Sigmoid colon (tissue), 3 donors: ENCODE data around the gene NID2.

Source experiments
- POLR2A ChIP-seq, 2 donors: fragments of 450-650 bp; IDR thresholded peaks; one replicate each; pipeline ENCODE4 v1.6.1; 2016; ENCODE audit warnings: antibody characterized with exemption in 2 of 2, mild to moderate bottlenecking in 2 of 2, moderate library complexity in 2 of 2
- TF ChIP-seq, protein P1 (sequence below), 4 experiments: fragments of 450-650 bp in 3 of 4; fragments of 200-600 bp in 1 of 4; IDR thresholded peaks; one replicate each; pipeline ENCODE4 v1.5.1; 2016 to 2019; ENCODE audit warnings: antibody characterized with exemption in 4 of 4, mild to moderate bottlenecking in 3 of 4, moderate library complexity in 2 of 4

DNA sequence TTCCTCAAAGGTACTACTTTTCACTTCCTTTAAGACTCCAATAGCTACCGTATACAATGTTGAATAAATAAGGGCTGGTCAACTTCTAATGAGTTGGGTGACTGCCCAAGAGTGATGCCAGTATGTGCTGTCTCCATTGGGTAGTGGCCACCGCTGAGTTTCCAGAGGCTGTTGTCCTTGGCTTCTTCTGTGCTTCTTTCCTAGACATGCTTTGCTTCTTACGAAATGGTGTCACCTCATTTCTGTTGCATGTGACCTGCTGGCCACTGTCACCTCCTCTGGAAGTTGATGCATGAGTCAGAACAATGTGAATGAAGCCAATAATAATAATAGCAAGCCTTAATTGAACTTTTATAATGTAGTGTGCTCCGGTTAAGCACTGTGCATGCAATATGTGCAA, 7.5 kb upstream of the NID2 start:
- no peak for TF ChIP-seq POLR2A (IDR thresholded peaks at IDR 0.05)
- TF ChIP-seq, protein P1, sequence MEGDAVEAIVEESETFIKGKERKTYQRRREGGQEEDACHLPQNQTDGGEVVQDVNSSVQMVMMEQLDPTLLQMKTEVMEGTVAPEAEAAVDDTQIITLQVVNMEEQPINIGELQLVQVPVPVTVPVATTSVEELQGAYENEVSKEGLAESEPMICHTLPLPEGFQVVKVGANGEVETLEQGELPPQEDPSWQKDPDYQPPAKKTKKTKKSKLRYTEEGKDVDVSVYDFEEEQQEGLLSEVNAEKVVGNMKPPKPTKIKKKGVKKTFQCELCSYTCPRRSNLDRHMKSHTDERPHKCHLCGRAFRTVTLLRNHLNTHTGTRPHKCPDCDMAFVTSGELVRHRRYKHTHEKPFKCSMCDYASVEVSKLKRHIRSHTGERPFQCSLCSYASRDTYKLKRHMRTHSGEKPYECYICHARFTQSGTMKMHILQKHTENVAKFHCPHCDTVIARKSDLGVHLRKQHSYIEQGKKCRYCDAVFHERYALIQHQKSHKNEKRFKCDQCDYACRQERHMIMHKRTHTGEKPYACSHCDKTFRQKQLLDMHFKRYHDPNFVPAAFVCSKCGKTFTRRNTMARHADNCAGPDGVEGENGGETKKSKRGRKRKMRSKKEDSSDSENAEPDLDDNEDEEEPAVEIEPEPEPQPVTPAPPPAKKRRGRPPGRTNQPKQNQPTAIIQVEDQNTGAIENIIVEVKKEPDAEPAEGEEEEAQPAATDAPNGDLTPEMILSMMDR (IDR thresholded peaks at IDR 0.05): no peak
